H1 (cell line): ENCODE results near the gene EED. TPM values are rescaled to one million over a fixed set of nuclear protein-coding genes. Genes with fewer than 3 reads are reported as not detected.
"Not testable (repeated sequence)": the region's sequence is repeated elsewhere in the genome, so short reads cannot be mapped to it uniquely, and the experiment has no call there.

Source experiments
- CTCF ChIA-PET: fragments of 300-600 bp; sonication (Branson Sonifier 250); formaldehyde crosslinking; loops from one replicate; lab custom pipeline; 2021; ENCODE audit not compliant: partially characterized antibody; lab: Charles Lee
- POLR2A ChIA-PET: fragments of 300-600 bp; sonication (Branson Sonifier 250); formaldehyde crosslinking; loops from one replicate; lab custom pipeline; 2021; ENCODE audit warnings: inconsistent platforms; ENCODE audit not compliant: partially characterized antibody; lab: Charles Lee
- DNase-seq, 2 experiments: peaks; one replicate each; pipeline versions ENCODE4 v3.0.0 to v3.0.0-alpha.2; 2010 to 2022; ENCODE audit warnings: low spot score in 2 of 2, low read depth in 1 of 2, mixed read lengths in 1 of 2
- FAIRE-seq: peaks from 2 replicates; lab custom pipeline; 2011; peaks lifted over from hg19 to GRCh38; lab: Jason Lieb, UNC
- H2AFZ ChIP-seq: 2 replicates; pipeline ENCODE4 v1.8.1; 2012; ENCODE audit warnings: low read length, inconsistent platforms
- H2AK5ac ChIP-seq: 2 replicates; pipeline ENCODE4 v1.6.1; 2013; ENCODE audit warnings: low read depth, low read length
- H2BK120ac ChIP-seq: replicated peaks from 2 replicates; pipeline ENCODE3; 2013; ENCODE audit warnings: low read depth, low read length, inconsistent platforms
- H2BK12ac ChIP-seq: 2 replicates; pipeline ENCODE4 v1.6.1; 2013; ENCODE audit warnings: low read depth, low read length
- H2BK15ac ChIP-seq: 2 replicates; pipeline ENCODE4 v1.6.1; 2013; ENCODE audit warnings: low read length
- H2BK20ac ChIP-seq: 2 replicates; pipeline ENCODE4 v1.6.1; 2013; ENCODE audit warnings: low read length
- H2BK5ac ChIP-seq: 2 replicates; pipeline ENCODE4 v1.6.1; 2013; ENCODE audit warnings: low read depth, low read length
- H3K14ac ChIP-seq: 2 replicates; pipeline ENCODE4 v1.6.1; 2013; ENCODE audit warnings: inconsistent platforms; ENCODE audit not compliant: insufficient read length
- H3K18ac ChIP-seq: 2 replicates; pipeline ENCODE4 v1.6.1; 2013; ENCODE audit warnings: low read length; ENCODE audit errors: extremely low read depth
- H3K23ac ChIP-seq: 2 replicates; pipeline ENCODE4 v1.6.1; 2013; ENCODE audit warnings: inconsistent platforms; ENCODE audit not compliant: insufficient read length
- H3K23me2 ChIP-seq: 2 replicates; pipeline ENCODE4 v1.6.1; 2013; ENCODE audit warnings: low read depth, low read length
- H3K27ac ChIP-seq: 2 replicates; pipeline ENCODE4 v1.6.1; 2011; ENCODE audit warnings: low read depth, low read length, inconsistent platforms
- H3K27me3 ChIP-seq, 4 experiments: replicated peaks in 1 of 4; 1 replicate in 1 of 4; 2 replicates in 3 of 4; pipeline versions ENCODE4 v1.6.1 to v1.8.1; 2011 to 2013; ENCODE audit warnings: low read length in 3 of 4, mild to moderate bottlenecking in 3 of 4, inconsistent platforms in 2 of 4, mixed read lengths in 2 of 4, moderate library complexity in 1 of 4; ENCODE audit not compliant: control insufficient read depth in 3 of 4, insufficient read depth in 3 of 4; ENCODE audit errors: extremely low read depth in 1 of 4
- H3K36me3 ChIP-seq, 4 experiments: 2 replicates each; pipeline versions ENCODE4 v1.6.1 to v1.8.1; 2011 to 2013; ENCODE audit warnings: mild to moderate bottlenecking in 4 of 4, low read length in 3 of 4, moderate library complexity in 2 of 4, control low read depth in 1 of 4, inconsistent platforms in 1 of 4; ENCODE audit not compliant: insufficient read depth in 4 of 4, control insufficient read depth in 2 of 4
- H3K4ac ChIP-seq: replicated peaks from 2 replicates; pipeline ENCODE3; 2013; ENCODE audit warnings: low read length, low read depth, mixed read lengths, inconsistent platforms; ENCODE audit not compliant: insufficient read length
- H3K4me1 ChIP-seq, 4 experiments: replicated peaks in 1 of 4; 1 replicate in 1 of 4; 2 replicates in 3 of 4; pipeline versions ENCODE4 v1.6.1 to v1.8.1; 2011 to 2013; ENCODE audit warnings: low read length in 3 of 4, inconsistent platforms in 2 of 4, mixed read lengths in 1 of 4; ENCODE audit not compliant: insufficient read depth in 4 of 4, control insufficient read depth in 3 of 4
- H3K4me2 ChIP-seq, 2 experiments: 2 replicates each; pipeline versions ENCODE4 v1.6.1 to v1.8.1; 2011 to 2013; ENCODE audit warnings: low read depth in 2 of 2, low read length in 2 of 2, control low read depth in 1 of 2, inconsistent platforms in 1 of 2, mild to moderate bottlenecking in 1 of 2; ENCODE audit not compliant: insufficient read depth in 1 of 2
- H3K4me3 ChIP-seq, 4 experiments: fragments of 200-600, 300-600 bp in 1 of 4; sonication (generic), shearing (Covaris generic), sonication (Bioruptor Twin) in 1 of 4; 2 replicates each; pipeline versions ENCODE4 v1.5.1 to v1.8.1; 2011 to 2016; ENCODE audit warnings: low read length in 4 of 4, low read depth in 3 of 4, control low read depth in 2 of 4, inconsistent platforms in 2 of 4, mild to moderate bottlenecking in 2 of 4, mixed read lengths in 1 of 4, moderate library complexity in 1 of 4; ENCODE audit not compliant: insufficient read depth in 2 of 4; ENCODE audit errors: extremely low read depth in 1 of 4
- H3K56ac ChIP-seq: replicated peaks from 2 replicates; pipeline ENCODE3; 2013; ENCODE audit warnings: low read depth, mild to moderate bottlenecking, mixed read lengths, low read length, inconsistent platforms; ENCODE audit not compliant: insufficient read length
- H3K79me1 ChIP-seq: 2 replicates; pipeline ENCODE4 v1.6.1; 2013; ENCODE audit warnings: low read depth, low read length, control low read depth
- H3K79me2 ChIP-seq, 2 experiments: 2 replicates each; pipeline versions ENCODE4 v1.6.1 to v1.8.1; 2012 to 2013; ENCODE audit warnings: low read length in 2 of 2, mild to moderate bottlenecking in 2 of 2, inconsistent platforms in 1 of 2; ENCODE audit not compliant: insufficient read depth in 2 of 2, control insufficient read depth in 1 of 2
- H3K9ac ChIP-seq, 4 experiments: replicated peaks in 1 of 4; 1 replicate in 1 of 4; 2 replicates in 3 of 4; pipeline versions ENCODE4 v1.6.1 to v1.8.1; 2011 to 2013; ENCODE audit warnings: low read depth in 3 of 4, low read length in 3 of 4, control low read depth in 2 of 4, mild to moderate bottlenecking in 2 of 4, moderate library complexity in 2 of 4, inconsistent platforms in 1 of 4; ENCODE audit errors: extremely low read depth in 1 of 4
- H3K9me3 ChIP-seq, 2 experiments: 2 replicates each; pipeline versions ENCODE4 v1.6.1 to v1.8.1; 2012 to 2013; ENCODE audit warnings: mild to moderate bottlenecking in 2 of 2, moderate library complexity in 2 of 2, control low read depth in 1 of 2, inconsistent platforms in 1 of 2, low read depth in 1 of 2, low read length in 1 of 2, mixed read lengths in 1 of 2; ENCODE audit not compliant: insufficient read depth in 2 of 2
- H4K20me1 ChIP-seq, 2 experiments: replicated peaks in 1 of 2; 2 replicates each; pipeline versions ENCODE3 to v1.8.1; 2011 to 2013; ENCODE audit warnings: inconsistent platforms in 2 of 2, low read length in 2 of 2, mild to moderate bottlenecking in 1 of 2; ENCODE audit not compliant: insufficient read depth in 2 of 2, control insufficient read depth in 1 of 2
- H4K5ac ChIP-seq: 2 replicates; pipeline ENCODE4 v1.6.1; 2013; ENCODE audit warnings: low read length, low read depth, mixed read lengths, inconsistent platforms; ENCODE audit not compliant: insufficient read length
- H4K8ac ChIP-seq: 2 replicates; pipeline ENCODE4 v1.8.0; 2013; ENCODE audit warnings: mild to moderate bottlenecking, moderate library complexity, low read length, inconsistent platforms; ENCODE audit not compliant: insufficient read depth; ENCODE audit errors: extremely low read depth
- H4K91ac ChIP-seq: replicated peaks from 2 replicates; pipeline ENCODE3; 2013; ENCODE audit warnings: low read length, mixed read lengths, inconsistent platforms; ENCODE audit not compliant: insufficient read length
- WGBS, 2 experiments: shearing (Covaris generic) in 1 of 2; methylation state at CpG; one replicate each; pipeline versions ENCODE4 v1.1.6 to v1.1.7; 2013 to 2015; ENCODE audit warnings: low lambda C conversion rate in 2 of 2, mixed read lengths in 2 of 2, inconsistent platforms in 1 of 2, low coverage in 1 of 2, missing lambda C conversion rate in 1 of 2; ENCODE audit not compliant: insufficient replicate concordance in 2 of 2, insufficient coverage in 1 of 2, insufficient read length in 1 of 2; ENCODE audit errors: extremely low coverage in 1 of 2, missing lambda C conversion rate in 1 of 2; 5-methylcytosine and 5-hydroxymethylcytosine counted together
- polyA plus RNA-seq, 7 experiments: library from polyadenylated mRNA; depleted of rRNA in 3 of 7; stranded (reverse) in 5 of 7; unstranded in 2 of 7; fragments of >200 nt in 5 of 7; fragments of 200-250 nt in 2 of 7; gene quantifications; 1 replicate in 5 of 7; 2 replicates in 1 of 7; 4 replicates in 1 of 7; pipeline versions ENCODE4 v1.2.1 to v1.2.3, GENCODE V29; 2011 to 2013; ENCODE audit warnings: missing spikeins in 2 of 7, mixed read lengths in 2 of 7
- total RNA-seq: library from RNA; stranded (reverse); fragmentation: NEBNext Ultra II Directional; extraction: Animal tissue kit (Norgen Biotek cat#: 25700); gene quantifications from 2 replicates; pipeline ENCODE4 v1.2.1, GENCODE V29; 2021

The EED gene
- total and polyA plus RNA-seq, 2 of the 8 experiments (the other 6 are each of a cell fraction or from before 2014, with no cell fraction given): 12.6 to 26.9 TPM

DNA sequence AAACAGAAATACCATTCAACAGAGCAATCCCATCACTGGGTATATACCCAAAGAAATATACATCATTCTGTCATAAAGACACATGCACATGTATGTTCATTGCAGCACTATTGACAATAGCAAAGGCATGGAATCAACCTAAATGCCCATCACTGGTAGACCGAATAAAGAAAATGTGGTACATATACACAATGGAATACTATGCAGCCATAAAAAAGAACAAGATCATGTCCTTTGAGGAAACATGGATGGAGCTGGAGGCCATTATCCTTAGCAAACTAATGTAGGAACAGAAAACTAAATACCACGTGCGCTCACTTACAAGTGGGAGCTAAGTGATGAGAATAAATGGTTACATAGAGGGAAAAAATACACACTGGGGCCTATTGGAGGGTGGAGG lies 19.2 kb upstream of the EED start:
- H3K56ac ChIP-seq, H2BK15ac ChIP-seq, H2BK20ac ChIP-seq, H3K79me1 ChIP-seq, H3K14ac ChIP-seq, H3K4me3 ChIP-seq, H4K5ac ChIP-seq, H4K8ac ChIP-seq, DNase-seq, H2AFZ ChIP-seq, H4K20me1 ChIP-seq, H3K79me2 ChIP-seq, POLR2A ChIA-PET, H2BK12ac ChIP-seq, H3K4me1 ChIP-seq, FAIRE-seq, H3K23me2 ChIP-seq, H3K27me3 ChIP-seq, H3K18ac ChIP-seq, H2BK5ac ChIP-seq, H3K4ac ChIP-seq, H3K23ac ChIP-seq, CTCF ChIA-PET, H4K91ac ChIP-seq, H3K9me3 ChIP-seq, H2AK5ac ChIP-seq, H2BK120ac ChIP-seq, H3K27ac ChIP-seq, H3K4me2 ChIP-seq, H3K36me3 ChIP-seq, H3K9ac ChIP-seq: not testable (repeated sequence)
- WGBS, 2 experiments: 96% methylated on average over 3 of the region's 3 CpGs; no CpG with 5 or more reads in 1 of the 2 experiments
